HEK293 (cell line): Measurements from ENCODE around the gene PUDP.

Source experiments
- CTCF ChIA-PET: fragments of 350-600 bp; formaldehyde crosslinking; extraction: SDS; loops from one replicate; lab custom pipeline; 2021; ENCODE audit warnings: antibody characterized with exemption; lab: Yijun Ruan, JAX
- POLR2A ChIA-PET: fragments of 300-600 bp; formaldehyde crosslinking; extraction: SDS; loops from one replicate; lab custom pipeline; 2020; ENCODE audit warnings: antibody characterized with exemption, inconsistent platforms; lab: Yijun Ruan, JAX
- H3K27ac ChIP-seq: fragments of 200-500 bp; sonication (Bioruptor generic); 2 replicates; pipeline ENCODE4 v1.5.1; 2014; ENCODE audit warnings: low read depth, low read length, control low read depth, inconsistent platforms; ENCODE audit errors: extremely low read depth
- H3K36me3 ChIP-seq, 2 experiments: fragments of 200-500 bp in 1 of 2; sonication (Bioruptor generic) in 1 of 2; 1 replicate in 1 of 2; 2 replicates in 1 of 2; pipeline ENCODE4 v1.5.1; 2014 to 2017; ENCODE audit warnings: inconsistent platforms in 2 of 2, low read length in 2 of 2; ENCODE audit not compliant: control insufficient read depth in 2 of 2, insufficient read depth in 1 of 2
- H3K4me1 ChIP-seq: fragments of 200-500 bp; sonication (Bioruptor generic); 2 replicates; pipeline ENCODE4 v1.5.1; 2014; ENCODE audit warnings: mild to moderate bottlenecking, low read length, inconsistent platforms; ENCODE audit not compliant: control insufficient read depth, insufficient read depth
- H3K4me3 ChIP-seq: 2 replicates; pipeline ENCODE4 v1.5.1; 2011; ENCODE audit warnings: low read depth, mild to moderate bottlenecking, control low read depth, low read length, moderate library complexity
- H3K9me3 ChIP-seq: fragments of 200-500 bp; sonication (Bioruptor generic); 2 replicates; pipeline ENCODE4 v1.5.1; 2014; ENCODE audit warnings: low read depth, low read length, inconsistent platforms; ENCODE audit not compliant: control insufficient read depth, insufficient read depth
- INSM2 ChIP-seq: fragments of 450-650 bp; formaldehyde crosslinking; IDR thresholded peaks from 2 replicates; pipeline ENCODE4 v1.5.1; 2016; ENCODE audit warnings: missing biosample characterization, missing genetic modification characterization
- KLF1 ChIP-seq: fragments of 450-650 bp; formaldehyde crosslinking; IDR thresholded peaks from 2 replicates; pipeline ENCODE4 v1.5.1; 2016; ENCODE audit warnings: missing biosample characterization, missing genetic modification characterization
- KLF16 ChIP-seq: fragments of 450-650 bp; formaldehyde crosslinking; IDR thresholded peaks from 2 replicates; pipeline ENCODE4 v1.5.1; 2017; ENCODE audit warnings: missing biosample characterization, missing genetic modification characterization
- KLF7 ChIP-seq: fragments of 450-650 bp; formaldehyde crosslinking; IDR thresholded peaks from 2 replicates; pipeline ENCODE4 v1.5.1; 2016; ENCODE audit warnings: missing biosample characterization, missing genetic modification characterization, borderline replicate concordance
- MYNN ChIP-seq: fragments of 450-650 bp; formaldehyde crosslinking; IDR thresholded peaks from 2 replicates; pipeline ENCODE4 v1.5.1; 2016; ENCODE audit warnings: missing biosample characterization, missing genetic modification characterization, borderline replicate concordance
- PRDM6 ChIP-seq: fragments of 450-650 bp; formaldehyde crosslinking; IDR thresholded peaks from 2 replicates; pipeline ENCODE4 v1.5.1; 2017; ENCODE audit warnings: missing biosample characterization, missing genetic modification characterization
- SETDB1 ChIP-seq: IDR thresholded peaks from one replicate; pipeline ENCODE4 v1.6.1; 2017; ENCODE audit warnings: mild to moderate bottlenecking, low read length, moderate library complexity, mixed read lengths; ENCODE audit not compliant: insufficient read length
- TRIM28 ChIP-seq: IDR thresholded peaks from 2 replicates; pipeline ENCODE4 v1.6.1; 2011; ENCODE audit warnings: low read length, control low read depth, borderline replicate concordance
- YY1 ChIP-seq: fragments of 450-650 bp; formaldehyde crosslinking; IDR thresholded peaks from 2 replicates; pipeline ENCODE4 v1.5.1; 2018; ENCODE audit warnings: missing biosample characterization, missing genetic modification characterization
- ZBTB48 ChIP-seq: fragments of 450-650 bp; formaldehyde crosslinking; IDR thresholded peaks from 2 replicates; pipeline ENCODE4 v1.5.1; 2016; ENCODE audit warnings: missing biosample characterization, missing genetic modification characterization
- ZNF121 ChIP-seq: fragments of 450-650 bp; formaldehyde crosslinking; IDR thresholded peaks from 2 replicates; pipeline ENCODE4 v1.5.1; 2016; ENCODE audit warnings: missing biosample characterization, missing genetic modification characterization
- ZNF16 ChIP-seq: fragments of 450-650 bp; formaldehyde crosslinking; IDR thresholded peaks from 2 replicates; pipeline ENCODE4 v1.5.1; 2016; ENCODE audit warnings: low read depth, missing biosample characterization, missing genetic modification characterization
- ZNF184 ChIP-seq: fragments of 450-650 bp; IDR thresholded peaks from 2 replicates; pipeline ENCODE4 v1.5.1; 2018; ENCODE audit warnings: missing biosample characterization, mild to moderate bottlenecking, missing genetic modification characterization
- ZNF2 ChIP-seq: fragments of 450-650 bp; formaldehyde crosslinking; IDR thresholded peaks from 2 replicates; pipeline ENCODE4 v1.5.1; 2016; ENCODE audit warnings: missing biosample characterization, missing genetic modification characterization
- ZNF274 ChIP-seq, 2 experiments: fragments of 200-500 bp in 1 of 2; fragments of 450-650 bp in 1 of 2; sonication (Bioruptor generic) in 1 of 2; formaldehyde crosslinking in 1 of 2; IDR thresholded peaks; 2 replicates each; pipeline versions ENCODE4 v1.5.1 to v1.6.1; 2014 to 2016; ENCODE audit warnings: borderline replicate concordance in 1 of 2, inconsistent platforms in 1 of 2, low read length in 1 of 2, missing biosample characterization in 1 of 2, missing genetic modification characterization in 1 of 2
- ZNF280C ChIP-seq: fragments of 450-650 bp; formaldehyde crosslinking; IDR thresholded peaks from 2 replicates; pipeline ENCODE4 v1.5.1; 2016; ENCODE audit warnings: missing biosample characterization, missing genetic modification characterization
- ZNF324 ChIP-seq: fragments of 450-650 bp; formaldehyde crosslinking; IDR thresholded peaks from 2 replicates; pipeline ENCODE4 v1.5.1; 2016; ENCODE audit warnings: missing biosample characterization, missing genetic modification characterization
- ZNF433 ChIP-seq: fragments of 450-650 bp; formaldehyde crosslinking; IDR thresholded peaks from 2 replicates; pipeline ENCODE4 v1.5.1; 2016; ENCODE audit warnings: missing biosample characterization, missing genetic modification characterization, low read depth
- ZNF530 ChIP-seq: fragments of 450-650 bp; formaldehyde crosslinking; IDR thresholded peaks from 2 replicates; pipeline ENCODE4 v1.5.1; 2016; ENCODE audit warnings: low read depth, missing biosample characterization, missing genetic modification characterization
- ZNF549 ChIP-seq: fragments of 450-650 bp; IDR thresholded peaks from 2 replicates; pipeline ENCODE4 v1.5.1; 2018; ENCODE audit warnings: missing biosample characterization, missing genetic modification characterization, mild to moderate bottlenecking, inconsistent platforms, moderate library complexity
- ZNF610 ChIP-seq: fragments of 450-650 bp; formaldehyde crosslinking; IDR thresholded peaks from 2 replicates; pipeline ENCODE4 v1.5.1; 2016; ENCODE audit warnings: missing biosample characterization, missing genetic modification characterization, borderline replicate concordance
- ZNF626 ChIP-seq: fragments of 450-650 bp; sonication (Bioruptor Pico); formaldehyde crosslinking; IDR thresholded peaks from 2 replicates; pipeline ENCODE4 v1.5.1; 2018; ENCODE audit warnings: missing biosample characterization, missing genetic modification characterization, inconsistent platforms
- ZNF645 ChIP-seq: fragments of 450-650 bp; formaldehyde crosslinking; IDR thresholded peaks from 2 replicates; pipeline ENCODE4; 2016; ENCODE audit warnings: missing biosample characterization, missing genetic modification characterization
- ZNF792 ChIP-seq: fragments of 450-650 bp; formaldehyde crosslinking; IDR thresholded peaks from 2 replicates; pipeline ENCODE4 v1.5.1; 2016; ENCODE audit warnings: missing biosample characterization, missing genetic modification characterization
- ZSCAN23 ChIP-seq: fragments of 450-650 bp; formaldehyde crosslinking; IDR thresholded peaks from 2 replicates; pipeline ENCODE4 v1.5.1; 2016; ENCODE audit warnings: missing biosample characterization, missing genetic modification characterization
- ZXDB ChIP-seq: fragments of 450-650 bp; formaldehyde crosslinking; IDR thresholded peaks from 2 replicates; pipeline ENCODE4 v1.5.1; 2016; ENCODE audit warnings: missing biosample characterization, missing genetic modification characterization

PUDP gene

GRCh38 chrX:7068939-7069367, 79.0 kb downstream of the PUDP start:
- Histone ChIP-seq H3K27ac (no peak overlapping the region), H3K36me3 (peaks cover 0 to 3% of the 10 kb centered on the region in 2 experiments; a peak in 1 of 3 replicates), H3K9me3 (no peaks in the 10 kb centered on the region), H3K4me3 (no peak overlapping the region), H3K4me1 (no peaks in the 10 kb centered on the region)
- ChIA-PET CTCF (no interaction called here), POLR2A (no interaction called here)
- TF ChIP-seq ZNF610 (tag by site-specific recombination) (no peak), SETDB1 (no peak), ZNF626 (tag by site-specific recombination) (no peak), KLF1 (tag by site-specific recombination) (no peak), ZNF433 (tag by site-specific recombination) (no peak), TRIM28 (no peak), ZNF184 (tag by site-specific recombination) (no peak), ZNF549 (no peak), ZSCAN23 (no peak), ZXDB (tag by site-specific recombination) (no peak)

GRCh38 chrX:7067256-7067655, 80.7 kb downstream of the PUDP start:
- H3K36me3 ChIP-seq = peaks cover 0 to 3% of the 10 kb centered on the region in 2 experiments; a peak in 1 of 3 replicates
- CTCF ChIA-PET = no interaction called here
- TF ChIP-seq PRDM6 (tag by site-specific recombination) (no peak), KLF7 (tag by site-specific recombination) (no peak), ZNF2 (tag by site-specific recombination) (no peak), ZNF280C (tag by site-specific recombination) (no peak), KLF16 (tag by site-specific recombination) (no peak), YY1 (tag by site-specific recombination) (no peak)
- H3K9me3 ChIP-seq = no peaks in the 10 kb centered on the region
- H3K4me3 ChIP-seq = no peak overlapping the region
- H3K27ac ChIP-seq = no peak overlapping the region
- POLR2A ChIA-PET = no interaction called here
- H3K4me1 ChIP-seq = no peaks in the 10 kb centered on the region

- Histone ChIP-seq H3K36me3 (peaks cover 0 to 3% of the 10 kb centered on the region in 2 experiments; a peak in 1 of 3 replicates), H3K9me3 (no peaks in the 10 kb centered on the region), H3K27ac (no peak overlapping the region), H3K4me3 (no peak overlapping the region), H3K4me1 (no peaks in the 10 kb centered on the region)
- ChIA-PET POLR2A (no interaction called here), CTCF (no interaction called here)
- TF ChIP-seq ZNF792 (tag by site-specific recombination) (no peak), ZNF324 (no peak), INSM2 (tag by site-specific recombination) (no peak), ZNF16 (tag by site-specific recombination) (no peak), KLF1 (tag by site-specific recombination) (no peak), ZNF530 (tag by site-specific recombination) (no peak), ZBTB48 (tag by site-specific recombination) (no peak), ZNF274 (IDR thresholded peaks at IDR 0.05; ENCODE audit: low read length) (no peak), ZNF274 (tag by site-specific recombination; IDR thresholded peaks at IDR 0.05; ENCODE audit: borderline replicate concordance) (no peak), ZSCAN23 (no peak), MYNN (tag by site-specific recombination) (no peak), ZNF121 (tag by site-specific recombination) (no peak), ZNF645 (tag by site-specific recombination) (no peak), ZNF2 (tag by site-specific recombination) (no peak)
Measured at GRCh38 chrX:7065473-7065872, 82.5 kb downstream of the PUDP start.
